HG03442 (cell line): Measurements from ENCODE around the gene ABLIM3.

Source experiments
- ATAC-seq: cut with Tn5 transposase; IDR thresholded peaks from one replicate; pipeline ENCODE4 v1.9.1; 2021; ENCODE audit warnings: mild to moderate bottlenecking, moderate library complexity; ENCODE audit not compliant: unreplicated experiment

ABLIM3 gene

DNA sequence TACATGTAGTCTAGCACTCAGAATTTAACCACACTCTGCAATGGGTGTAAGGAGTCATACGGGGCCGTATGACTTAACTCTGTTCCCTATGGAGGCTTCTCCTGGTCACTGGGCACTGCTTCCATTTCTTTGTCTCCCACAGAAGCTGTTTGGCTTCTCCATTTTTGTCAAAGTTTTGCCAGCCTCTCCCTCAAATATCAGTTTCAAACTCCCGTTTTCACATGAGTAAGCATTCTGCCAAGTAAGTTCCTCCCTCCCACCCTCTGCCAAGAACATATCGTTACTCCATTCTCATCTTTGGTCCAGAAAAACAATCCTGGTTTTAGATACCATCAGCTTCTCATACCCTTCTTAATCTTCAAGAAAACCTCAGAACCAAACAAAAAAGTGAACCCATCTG, 136.5 kb downstream of the ABLIM3 start:
- ATAC-seq: no peak

DNA sequence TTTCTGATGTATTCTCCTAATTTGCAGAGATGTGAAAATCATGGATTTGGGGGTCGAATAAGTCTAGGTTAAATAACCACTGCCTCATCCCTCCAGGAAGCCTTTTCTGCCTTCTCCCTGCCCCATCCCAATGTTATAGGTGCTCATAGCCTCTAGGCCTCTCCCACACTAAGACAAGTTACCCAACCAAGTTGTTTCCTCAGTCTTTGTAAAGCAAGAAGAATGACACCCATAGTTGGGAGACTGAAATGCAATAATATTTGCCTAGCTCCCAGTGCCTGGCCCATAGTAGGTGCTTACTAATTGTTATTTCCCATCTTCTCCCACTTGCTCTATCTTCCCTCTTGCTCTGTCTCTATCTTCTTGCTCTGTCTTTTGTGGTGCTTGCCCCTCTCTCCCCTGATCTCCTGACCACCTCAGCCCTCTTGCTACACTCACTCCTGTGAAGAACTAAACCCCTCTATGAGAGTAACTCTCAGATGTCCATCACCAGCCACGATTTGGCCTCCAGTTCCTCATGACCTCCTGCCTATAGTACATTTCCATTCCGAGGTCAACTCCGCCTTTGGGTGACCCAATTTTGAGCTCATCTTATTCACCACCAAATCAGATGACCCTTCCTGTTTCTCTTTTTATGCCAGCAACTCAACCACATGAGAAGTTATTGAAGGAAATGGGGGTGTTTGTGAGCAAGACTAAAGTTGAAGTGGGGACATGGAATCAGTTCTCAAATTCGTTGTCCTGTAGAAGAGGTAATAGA, 137.3 kb downstream of the ABLIM3 start:
- no peak for ATAC-seq

- no peak for ATAC-seq
Measured at GRCh38 chr5:149279661-149280060, 138.4 kb downstream of the ABLIM3 start.

DNA sequence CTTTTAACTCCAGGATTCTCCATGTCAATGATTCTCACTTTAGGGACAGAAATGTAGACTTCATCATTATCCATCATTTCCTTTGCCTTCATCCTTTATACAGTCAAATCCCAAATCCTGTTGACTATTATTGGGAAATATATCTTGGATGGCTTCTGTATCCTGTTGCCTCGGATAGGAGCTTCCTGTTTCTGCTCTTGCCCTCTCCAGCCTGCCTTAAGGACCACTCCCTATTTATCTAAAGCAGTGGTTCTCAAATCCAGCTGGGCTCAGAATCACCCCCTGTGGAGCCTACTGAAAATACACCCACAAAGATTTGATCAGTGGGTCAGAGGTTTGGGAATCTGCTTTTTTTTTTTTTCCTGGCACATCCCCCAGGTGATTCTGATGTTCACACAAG, 138.8 kb downstream of the ABLIM3 start:
- ATAC-seq: no peak

- ATAC-seq: no peak
Measured at GRCh38 chr5:149280802-149281201, 139.5 kb downstream of the ABLIM3 start.

DNA sequence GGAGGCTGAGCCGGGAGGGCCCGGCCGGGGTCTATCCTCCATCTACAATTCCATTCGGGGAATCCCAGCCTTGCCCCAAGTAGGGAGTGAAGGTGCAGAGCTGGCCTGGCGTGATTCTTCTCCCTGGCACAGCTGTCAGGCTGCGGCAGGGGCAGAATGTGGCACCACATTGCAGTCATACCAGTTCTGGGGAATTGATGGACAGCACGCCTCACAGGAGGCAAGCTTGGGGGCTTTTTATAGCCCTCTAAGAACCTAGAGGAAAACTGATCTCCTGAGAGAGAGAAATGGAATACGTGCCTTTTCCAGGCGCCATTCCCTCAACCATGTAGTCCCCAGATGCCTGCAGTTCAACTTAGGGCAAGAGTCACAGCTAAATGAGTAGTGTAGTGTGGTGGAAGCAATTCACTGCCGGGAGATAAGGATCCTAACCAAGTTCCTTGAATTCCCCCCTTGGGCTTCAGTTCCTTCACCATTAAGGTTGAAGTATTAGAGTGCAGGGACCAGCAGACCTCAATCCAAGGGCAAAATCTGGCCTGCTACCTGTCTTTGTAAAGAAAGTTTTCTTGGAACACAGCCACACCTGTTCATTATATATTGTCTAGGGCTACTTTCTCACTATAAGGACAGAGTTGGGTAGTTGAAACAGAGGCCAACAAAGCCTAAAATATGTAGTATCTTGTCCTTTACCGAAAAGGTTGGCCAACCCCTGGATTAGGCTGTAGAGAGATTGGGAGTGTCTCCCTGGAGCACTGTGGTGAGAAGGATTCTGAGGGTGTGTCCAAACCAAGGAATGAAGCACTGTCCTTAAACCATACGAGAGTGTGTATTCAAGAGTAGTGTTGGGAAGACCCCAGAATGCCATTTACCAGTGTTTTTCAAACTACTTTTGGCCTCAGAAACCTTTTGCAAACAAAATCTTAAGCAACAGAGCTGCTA, 141.0 kb downstream of the ABLIM3 start:
- ATAC-seq: no peak

GRCh38 chr5:149282966-149283332, 141.7 kb downstream of the ABLIM3 start:
- ATAC-seq: no peak

DNA sequence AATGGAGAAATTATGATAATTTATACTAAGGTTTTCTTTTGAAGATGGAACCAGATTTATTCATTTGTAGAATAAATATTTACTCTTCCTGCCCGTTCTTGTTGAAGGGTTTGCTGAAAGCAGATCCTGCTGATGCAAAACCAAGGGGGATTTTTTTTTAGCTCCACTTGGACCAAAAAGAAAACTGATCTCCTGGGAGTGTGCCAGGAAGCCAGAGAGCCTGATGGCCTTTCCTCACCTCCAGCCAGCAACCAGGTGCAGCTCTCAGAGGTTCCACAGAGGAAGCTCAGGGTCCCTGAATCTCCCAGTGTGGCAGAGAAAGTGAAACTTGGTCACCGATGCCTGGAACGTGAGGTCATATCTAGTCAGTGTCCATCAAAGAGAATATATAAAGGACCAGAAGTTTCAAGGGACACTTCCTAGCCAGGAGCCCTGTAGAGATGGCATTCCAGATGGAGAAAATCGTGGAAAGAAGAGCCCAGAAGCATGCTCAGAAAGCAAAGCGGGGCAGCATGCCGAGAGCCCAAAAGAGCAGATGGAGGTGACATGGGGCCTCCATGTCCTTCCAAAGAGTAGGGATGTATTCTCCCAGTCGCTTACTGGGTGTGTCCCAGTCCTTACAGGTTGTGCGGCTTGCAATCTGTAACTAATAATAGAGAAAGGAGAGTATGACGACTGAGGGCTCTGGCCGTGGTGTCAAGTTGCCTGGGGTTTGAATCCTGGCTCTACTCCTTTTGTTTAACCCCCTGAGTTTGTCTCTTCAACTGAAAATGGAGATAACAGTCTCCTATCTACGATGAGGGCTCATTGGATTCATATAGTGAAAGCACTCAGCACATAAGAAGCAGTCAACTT, 142.6 kb downstream of the ABLIM3 start:
- ATAC-seq: no peak

GRCh38 chr5:149284501-149284900, 143.2 kb downstream of the ABLIM3 start:
- no peak for ATAC-seq

DNA sequence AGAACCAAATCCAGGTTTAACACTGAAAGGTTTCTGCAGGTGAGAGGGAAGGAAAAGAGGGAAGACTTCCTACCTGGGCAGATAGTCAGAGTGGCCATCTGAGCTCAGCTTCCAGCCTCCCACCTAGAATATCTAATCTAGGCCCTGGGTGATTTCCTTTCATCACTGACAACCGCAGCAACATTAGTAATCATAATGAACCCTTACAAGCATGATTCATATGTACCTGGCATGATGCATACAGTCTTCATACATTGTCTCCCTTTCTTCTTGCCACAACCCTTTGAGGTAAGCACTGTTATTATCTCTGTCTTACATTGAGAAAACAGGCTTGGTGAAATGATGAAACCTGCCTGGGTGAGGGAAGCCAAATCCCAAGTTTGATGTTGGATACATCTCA, 143.9 kb downstream of the ABLIM3 start:
- no peak for ATAC-seq

- ATAC-seq: no peak
Measured at GRCh38 chr5:149288436-149288835, 147.1 kb downstream of the ABLIM3 start.

DNA sequence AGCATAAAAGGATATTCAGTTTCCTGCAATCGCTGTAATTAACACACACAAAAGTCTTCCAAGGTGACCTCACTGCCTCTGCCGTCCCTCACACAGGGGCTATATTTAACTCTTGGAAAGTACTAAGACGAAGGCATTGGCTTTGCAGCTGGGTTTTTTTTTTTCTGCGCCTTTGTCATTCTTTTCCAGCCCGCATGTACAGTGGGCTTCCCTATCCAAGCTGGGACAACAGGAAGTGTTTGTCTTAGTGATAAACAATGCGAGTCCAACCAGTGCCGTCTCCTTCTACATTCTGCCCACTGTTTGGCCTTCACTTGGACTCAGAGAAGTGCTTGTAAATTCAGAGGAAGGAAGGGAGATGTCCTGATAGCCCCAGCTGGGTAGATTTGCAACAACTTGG, 148.0 kb downstream of the ABLIM3 start:
- ATAC-seq: no peak

DNA sequence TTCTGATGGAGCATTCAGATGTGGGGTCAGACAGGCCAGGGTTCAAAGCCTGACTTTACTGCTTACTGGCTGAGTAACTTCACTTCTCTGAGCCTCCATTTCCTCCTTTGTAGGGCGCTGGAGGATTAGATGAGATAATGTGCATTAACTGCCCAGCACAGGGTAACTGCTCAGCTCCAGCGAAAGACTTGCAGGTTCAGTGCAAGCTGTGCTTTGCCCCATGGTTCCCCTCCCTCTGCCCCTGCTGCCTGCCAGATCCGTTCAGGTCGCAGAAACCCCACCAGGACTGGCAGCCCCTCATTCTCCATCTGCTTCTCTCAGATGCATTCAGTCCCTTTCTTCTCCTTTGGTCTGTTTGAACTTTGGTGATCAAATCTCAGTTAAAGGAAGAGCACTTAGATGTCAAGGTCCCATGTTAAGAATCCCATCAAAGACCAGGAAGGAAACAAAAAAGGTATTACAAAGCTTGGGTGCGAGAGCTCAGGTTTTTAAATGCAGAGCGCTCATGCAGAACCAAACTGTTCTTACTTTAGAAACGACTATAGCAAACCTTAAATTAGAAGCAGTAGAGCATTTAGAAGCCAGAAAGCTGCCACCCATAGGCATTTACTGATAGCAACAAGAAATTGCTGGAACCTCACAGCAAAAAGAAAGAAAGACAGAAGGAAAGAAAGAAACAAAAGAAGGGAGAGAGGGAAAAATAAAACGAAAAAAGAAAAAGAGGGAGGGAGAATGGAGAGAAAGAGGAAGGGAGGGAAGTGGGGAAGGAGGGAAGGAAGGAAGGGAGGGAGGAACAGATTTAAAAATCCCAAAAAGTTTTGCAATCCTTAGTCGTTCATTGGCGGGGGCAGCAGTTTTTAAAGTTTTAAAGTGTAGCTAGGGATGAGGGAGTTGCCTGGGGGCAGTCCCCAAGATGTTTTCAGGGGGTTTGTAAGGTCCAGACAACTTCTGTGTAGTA, 153.9 kb downstream of the ABLIM3 start:
- ATAC-seq: no peak

- ATAC-seq: no peak
Measured at GRCh38 chr5:149297340-149298025, 156.2 kb downstream of the ABLIM3 start.

GRCh38 chr5:149298163-149298562, 156.9 kb downstream of the ABLIM3 start:
- ATAC-seq: no peak

- no peak for ATAC-seq
Measured at GRCh38 chr5:149298842-149299404, 157.6 kb downstream of the ABLIM3 start.

GRCh38 chr5:149299451-149300054, 158.3 kb downstream of the ABLIM3 start:
- no peak for ATAC-seq

GRCh38 chr5:149300441-149300840, 159.1 kb downstream of the ABLIM3 start:
- ATAC-seq: no peak
